Uterus (tissue), 4 donors: ENCODE results near the gene UROC1. TPM values are rescaled to one million over a fixed set of nuclear protein-coding genes. Genes with fewer than 3 reads are reported as not detected.

Source experiments
- DNase-seq, 2 donors: peaks; one replicate each; pipeline ENCODE4 v3.0.0-alpha.2; 2019 to 2020
- H3K27ac ChIP-seq, 2 donors: fragments of 200-600 bp; sonication (generic); 1 replicate in 1 of 2; 2 replicates in 1 of 2; pipeline ENCODE4 v1.5.1; 2016 to 2018
- H3K27me3 ChIP-seq, 2 donors: fragments of 200-600 bp; sonication (generic); one replicate each; pipeline ENCODE4 v1.5.1; 2018 to 2019; ENCODE audit warnings: control low read depth in 1 of 2
- H3K36me3 ChIP-seq, 2 donors: fragments of 200-600 bp; sonication (generic); one replicate each; pipeline ENCODE4 v1.5.1; 2019; ENCODE audit warnings: control low read depth in 1 of 2
- H3K4me1 ChIP-seq, 2 donors: fragments of 200-600 bp; sonication (generic); one replicate each; pipeline ENCODE4 v1.5.1; 2018 to 2019; ENCODE audit warnings: control low read depth in 1 of 2
- H3K4me3 ChIP-seq, 2 donors: fragments of 200-600 bp; sonication (generic); 1 replicate in 1 of 2; 2 replicates in 1 of 2; pipeline ENCODE4 v1.5.1; 2018 to 2019; ENCODE audit warnings: mild to moderate bottlenecking in 1 of 2
- H3K9me3 ChIP-seq, 2 donors: fragments of 200-600 bp; sonication (generic); one replicate each; pipeline ENCODE4 v1.5.1; 2019; ENCODE audit warnings: control low read depth in 1 of 2
- CTCF ChIP-seq, 4 experiments: fragments of 200-600 bp in 2 of 4; fragments of 450-650 bp in 2 of 4; sonication (generic) in 2 of 4; IDR thresholded peaks; one replicate each; pipeline ENCODE4 v1.5.1; 2016 to 2019; ENCODE audit warnings: antibody characterized with exemption in 4 of 4, mild to moderate bottlenecking in 2 of 4, moderate library complexity in 1 of 4
- POLR2A ChIP-seq, 2 donors: fragments of 450-650 bp; IDR thresholded peaks; one replicate each; pipeline ENCODE4 v1.6.1; 2016; ENCODE audit warnings: antibody characterized with exemption in 2 of 2, mild to moderate bottlenecking in 1 of 2, moderate library complexity in 1 of 2
- intact Hi-C: fragments of 100-400 bp; cut with DNase I; formaldehyde crosslinking; loops from one replicate; pipeline ENCODE4 v1.15.1; 2023; ENCODE audit warnings: low total_unique reads
- total RNA-seq, 4 donors: library from RNA; depleted of rRNA in 3 of 4; stranded (reverse); fragments of >200 nt in 3 of 4; gene quantifications; one replicate each; pipeline versions ENCODE4 v1.1.0 to v1.2.4, GENCODE V29; 2014 to 2023
- donor health status: DM: yes; HTN: yes; CAD: no.

Gene UROC1
- total RNA-seq, 4 donors from 2014 or later = 0.07 TPM; not detected in 3

- no peaks in the 10 kb centered on the region for H3K36me3 ChIP-seq
- H3K27me3 ChIP-seq = no peaks in the 10 kb centered on the region
- H3K27ac ChIP-seq = no peak overlapping the region
- no peak overlapping the region for H3K4me3 ChIP-seq
- peak in 1 of 2 donors; percentile 60 for DNase-seq
- no peaks in the 10 kb centered on the region for H3K4me1 ChIP-seq
- TF ChIP-seq POLR2A (IDR thresholded peaks at IDR 0.05) (no peak), CTCF (IDR thresholded peaks at IDR 0.05) (no peak)
- H3K9me3 ChIP-seq = no peaks in the 10 kb centered on the region
- intact Hi-C loops = no loop called here
Observed at GRCh38 chr3:126442094-126442855, 75.3 kb downstream of the UROC1 start.

- TF ChIP-seq POLR2A (IDR thresholded peaks at IDR 0.05) = no peak
- no peak for TF ChIP-seq CTCF (IDR thresholded peaks at IDR 0.05)
- H3K27ac ChIP-seq = no peak overlapping the region
- no peak overlapping the region for H3K4me3 ChIP-seq
- H3K9me3 ChIP-seq = no peaks in the 10 kb centered on the region
- intact Hi-C loops = no loop called here
- no peaks in the 10 kb centered on the region for H3K27me3 ChIP-seq
- H3K4me1 ChIP-seq = no peaks in the 10 kb centered on the region
- no peaks in the 10 kb centered on the region for H3K36me3 ChIP-seq
- peak in 1 of 2 donors; percentile 7 for DNase-seq
Observed at GRCh38 chr3:126441256-126441880, 76.2 kb downstream of the UROC1 start.

GRCh38 chr3:126440709-126440995 is 76.9 kb downstream of the UROC1 start:
- no peaks in the 10 kb centered on the region for H3K9me3 ChIP-seq
- no peak overlapping the region for H3K27ac ChIP-seq
- DNase-seq = peak in 1 of 2 donors; percentile 3
- no peaks in the 10 kb centered on the region for H3K4me1 ChIP-seq
- no peaks in the 10 kb centered on the region for H3K27me3 ChIP-seq
- no peaks in the 10 kb centered on the region for H3K36me3 ChIP-seq
- no peak overlapping the region for H3K4me3 ChIP-seq
- intact Hi-C loops = no loop called here
- TF ChIP-seq POLR2A (IDR thresholded peaks at IDR 0.05) = no peak
- TF ChIP-seq CTCF (IDR thresholded peaks at IDR 0.05) = no peak

- H3K36me3 ChIP-seq = no peaks in the 10 kb centered on the region
Observed at GRCh38 chr3:126439968-126440708, 77.4 kb downstream of the UROC1 start.

More at GRCh38 chr3:126439968-126440708, 77.4 kb downstream of the UROC1 start:
- intact Hi-C loops = no loop called here
- TF ChIP-seq POLR2A (IDR thresholded peaks at IDR 0.05) (no peak), CTCF (IDR thresholded peaks at IDR 0.05) (no peak)
- peak in 1 of 2 donors; percentile 4 for DNase-seq
- Histone ChIP-seq H3K9me3 (no peaks in the 10 kb centered on the region), H3K4me3 (no peak overlapping the region), H3K27ac (no peak overlapping the region), H3K4me1 (no peaks in the 10 kb centered on the region), H3K27me3 (no peaks in the 10 kb centered on the region)
